Fibroblast of lung (primary cell): ENCODE data around the gene HTR5A.

Experiments used
- EZH2 ChIP-seq: IDR thresholded peaks from 2 replicates; pipeline ENCODE4 v1.5.1; 2012; ENCODE audit warnings: low read length, control low read depth, mild to moderate bottlenecking; ENCODE audit errors: missing control alignments
- TF ChIP-seq, protein P1 (sequence below), 2 donors: IDR thresholded peaks in 1 of 2; conservative IDR thresholded peaks in 1 of 2; 1 replicate in 1 of 2; 2 replicates in 1 of 2; pipeline ENCODE4 v1.5.1; 2011 to 2012; ENCODE audit warnings: low read length in 2 of 2, control low read depth in 1 of 2, inconsistent platforms in 1 of 2, low read depth in 1 of 2, mild to moderate bottlenecking in 1 of 2

DNA sequence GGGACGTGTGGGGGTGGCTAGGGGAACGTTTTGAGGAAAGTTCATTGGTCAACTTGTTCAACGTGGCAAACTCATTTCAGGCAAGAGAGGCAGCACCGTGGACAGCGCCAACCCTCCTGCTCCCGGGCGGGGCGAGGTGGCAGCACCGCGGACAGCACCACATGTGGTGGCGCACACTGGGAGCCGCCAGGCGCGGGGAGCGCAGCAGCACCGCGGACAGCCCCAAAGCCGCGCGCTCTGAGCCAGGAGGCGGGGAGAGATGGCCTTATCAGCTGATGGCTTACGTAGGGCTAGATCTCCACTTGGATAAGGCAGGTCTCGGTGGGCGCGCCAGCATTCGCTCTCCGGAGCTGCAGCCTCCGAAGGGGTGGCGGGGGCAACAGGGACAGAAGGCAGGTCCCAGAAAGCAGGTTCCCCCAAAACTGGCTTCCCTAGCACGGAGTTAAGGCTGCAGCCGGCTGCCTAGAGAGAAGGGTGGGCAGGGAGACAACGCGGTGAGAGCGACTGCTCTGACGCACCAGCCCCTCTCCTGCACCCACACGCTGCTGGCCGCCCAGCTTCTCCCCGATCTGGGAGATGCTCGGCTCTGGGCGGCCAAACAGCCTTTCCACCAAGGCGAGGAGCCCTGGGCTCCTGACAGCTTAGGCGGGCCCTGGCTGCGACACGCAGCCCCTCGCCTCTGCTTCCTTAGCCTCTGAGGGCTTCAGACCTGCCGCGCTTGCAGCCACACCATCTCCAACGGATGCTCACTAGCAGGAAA is at the start of gene HTR5A:
- TF ChIP-seq, protein P1, sequence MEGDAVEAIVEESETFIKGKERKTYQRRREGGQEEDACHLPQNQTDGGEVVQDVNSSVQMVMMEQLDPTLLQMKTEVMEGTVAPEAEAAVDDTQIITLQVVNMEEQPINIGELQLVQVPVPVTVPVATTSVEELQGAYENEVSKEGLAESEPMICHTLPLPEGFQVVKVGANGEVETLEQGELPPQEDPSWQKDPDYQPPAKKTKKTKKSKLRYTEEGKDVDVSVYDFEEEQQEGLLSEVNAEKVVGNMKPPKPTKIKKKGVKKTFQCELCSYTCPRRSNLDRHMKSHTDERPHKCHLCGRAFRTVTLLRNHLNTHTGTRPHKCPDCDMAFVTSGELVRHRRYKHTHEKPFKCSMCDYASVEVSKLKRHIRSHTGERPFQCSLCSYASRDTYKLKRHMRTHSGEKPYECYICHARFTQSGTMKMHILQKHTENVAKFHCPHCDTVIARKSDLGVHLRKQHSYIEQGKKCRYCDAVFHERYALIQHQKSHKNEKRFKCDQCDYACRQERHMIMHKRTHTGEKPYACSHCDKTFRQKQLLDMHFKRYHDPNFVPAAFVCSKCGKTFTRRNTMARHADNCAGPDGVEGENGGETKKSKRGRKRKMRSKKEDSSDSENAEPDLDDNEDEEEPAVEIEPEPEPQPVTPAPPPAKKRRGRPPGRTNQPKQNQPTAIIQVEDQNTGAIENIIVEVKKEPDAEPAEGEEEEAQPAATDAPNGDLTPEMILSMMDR (conservative IDR thresholded peaks at IDR 0.05 in 1 of 2, IDR thresholded peaks at IDR 0.05 in 1 of 2; ENCODE audit: low read depth in 1 of 2, low read length in 2 of 2): no peak
- no peak for TF ChIP-seq EZH2
